Ishikawa (cell line): ENCODE data around the gene AKAP9.

Experiments used
- CEBPB ChIP-seq: IDR thresholded peaks from 2 replicates; pipeline ENCODE4 v1.6.1; 2012
- CREB1 ChIP-seq: IDR thresholded peaks from 2 replicates; pipeline ENCODE4 v1.6.1; 2012; ENCODE audit warnings: low read depth
- EGR1 ChIP-seq: IDR thresholded peaks from 2 replicates; pipeline ENCODE4 v1.6.1; 2012
- EP300 ChIP-seq: IDR thresholded peaks from 2 replicates; pipeline ENCODE4 v1.6.1; 2012; ENCODE audit warnings: borderline replicate concordance
- FOXM1 ChIP-seq: IDR thresholded peaks from 2 replicates; pipeline ENCODE4 v1.6.1; 2012; ENCODE audit warnings: low read depth, borderline replicate concordance
- NFIC ChIP-seq: IDR thresholded peaks from 2 replicates; pipeline ENCODE4 v1.6.1; 2012
- RAD21 ChIP-seq: IDR thresholded peaks from 2 replicates; pipeline ENCODE4 v1.6.1; 2012; ENCODE audit warnings: low read depth
- TAF1 ChIP-seq: IDR thresholded peaks from 2 replicates; pipeline ENCODE4 v1.6.1; 2012; ENCODE audit warnings: low read depth, mild to moderate bottlenecking
- TCF12 ChIP-seq: IDR thresholded peaks from 2 replicates; pipeline ENCODE4 v1.6.1; 2012; ENCODE audit warnings: low read depth
- TEAD4 ChIP-seq: IDR thresholded peaks from 2 replicates; pipeline ENCODE4 v1.6.1; 2012
- YY1 ChIP-seq: IDR thresholded peaks from 2 replicates; pipeline ENCODE4 v1.6.1; 2012; ENCODE audit warnings: low read depth
- ZBTB7A ChIP-seq: IDR thresholded peaks from 2 replicates; pipeline ENCODE4 v1.6.1; 2012; ENCODE audit warnings: low read depth
- TF ChIP-seq, protein P1 (sequence below): IDR thresholded peaks from 2 replicates; pipeline ENCODE4 v1.6.1; 2012
- TF ChIP-seq, protein P2 (sequence below): IDR thresholded peaks from 2 replicates; pipeline ENCODE4 v1.6.1; 2012
- TF ChIP-seq, protein P3 (sequence below): IDR thresholded peaks from 2 replicates; pipeline ENCODE4 v1.6.1; 2012; ENCODE audit warnings: low read depth, mild to moderate bottlenecking

AKAP9 gene

DNA sequence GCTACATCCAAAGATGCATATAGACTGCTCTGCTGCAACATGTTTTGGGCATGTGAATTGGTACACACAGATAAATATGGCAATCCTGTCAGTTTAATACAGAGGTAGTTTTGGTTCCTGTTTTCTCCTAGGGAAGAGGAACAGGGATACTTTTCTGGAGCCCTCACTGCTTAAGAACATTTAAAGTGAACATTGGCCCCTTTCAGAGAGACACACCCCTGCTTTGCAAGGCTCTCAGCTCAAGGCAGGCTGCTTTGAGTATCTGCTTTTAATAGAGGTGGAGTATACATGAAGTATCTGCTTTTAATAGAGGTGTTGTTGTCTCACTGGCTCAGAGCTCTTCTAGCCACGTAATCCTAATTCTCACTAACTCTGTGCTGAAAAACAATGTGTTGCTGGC is 154.7 kb downstream of the AKAP9 start:
- TF ChIP-seq YY1 (no peak), EGR1 (no peak), CEBPB (no peak), EP300 (no peak), ZBTB7A (no peak), FOXM1 (no peak), CREB1 (no peak), TCF12 (no peak), NFIC (no peak), RAD21 (no peak), TEAD4 (no peak), TAF1 (no peak)
- TF ChIP-seq, protein P1, sequence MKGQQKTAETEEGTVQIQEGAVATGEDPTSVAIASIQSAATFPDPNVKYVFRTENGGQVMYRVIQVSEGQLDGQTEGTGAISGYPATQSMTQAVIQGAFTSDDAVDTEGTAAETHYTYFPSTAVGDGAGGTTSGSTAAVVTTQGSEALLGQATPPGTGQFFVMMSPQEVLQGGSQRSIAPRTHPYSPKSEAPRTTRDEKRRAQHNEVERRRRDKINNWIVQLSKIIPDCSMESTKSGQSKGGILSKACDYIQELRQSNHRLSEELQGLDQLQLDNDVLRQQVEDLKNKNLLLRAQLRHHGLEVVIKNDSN: no peak
- TF ChIP-seq, protein P2, sequence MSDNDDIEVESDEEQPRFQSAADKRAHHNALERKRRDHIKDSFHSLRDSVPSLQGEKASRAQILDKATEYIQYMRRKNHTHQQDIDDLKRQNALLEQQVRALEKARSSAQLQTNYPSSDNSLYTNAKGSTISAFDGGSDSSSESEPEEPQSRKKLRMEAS: no peak
- TF ChIP-seq, protein P3, sequence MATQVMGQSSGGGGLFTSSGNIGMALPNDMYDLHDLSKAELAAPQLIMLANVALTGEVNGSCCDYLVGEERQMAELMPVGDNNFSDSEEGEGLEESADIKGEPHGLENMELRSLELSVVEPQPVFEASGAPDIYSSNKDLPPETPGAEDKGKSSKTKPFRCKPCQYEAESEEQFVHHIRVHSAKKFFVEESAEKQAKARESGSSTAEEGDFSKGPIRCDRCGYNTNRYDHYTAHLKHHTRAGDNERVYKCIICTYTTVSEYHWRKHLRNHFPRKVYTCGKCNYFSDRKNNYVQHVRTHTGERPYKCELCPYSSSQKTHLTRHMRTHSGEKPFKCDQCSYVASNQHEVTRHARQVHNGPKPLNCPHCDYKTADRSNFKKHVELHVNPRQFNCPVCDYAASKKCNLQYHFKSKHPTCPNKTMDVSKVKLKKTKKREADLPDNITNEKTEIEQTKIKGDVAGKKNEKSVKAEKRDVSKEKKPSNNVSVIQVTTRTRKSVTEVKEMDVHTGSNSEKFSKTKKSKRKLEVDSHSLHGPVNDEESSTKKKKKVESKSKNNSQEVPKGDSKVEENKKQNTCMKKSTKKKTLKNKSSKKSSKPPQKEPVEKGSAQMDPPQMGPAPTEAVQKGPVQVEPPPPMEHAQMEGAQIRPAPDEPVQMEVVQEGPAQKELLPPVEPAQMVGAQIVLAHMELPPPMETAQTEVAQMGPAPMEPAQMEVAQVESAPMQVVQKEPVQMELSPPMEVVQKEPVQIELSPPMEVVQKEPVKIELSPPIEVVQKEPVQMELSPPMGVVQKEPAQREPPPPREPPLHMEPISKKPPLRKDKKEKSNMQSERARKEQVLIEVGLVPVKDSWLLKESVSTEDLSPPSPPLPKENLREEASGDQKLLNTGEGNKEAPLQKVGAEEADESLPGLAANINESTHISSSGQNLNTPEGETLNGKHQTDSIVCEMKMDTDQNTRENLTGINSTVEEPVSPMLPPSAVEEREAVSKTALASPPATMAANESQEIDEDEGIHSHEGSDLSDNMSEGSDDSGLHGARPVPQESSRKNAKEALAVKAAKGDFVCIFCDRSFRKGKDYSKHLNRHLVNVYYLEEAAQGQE: no peak

DNA sequence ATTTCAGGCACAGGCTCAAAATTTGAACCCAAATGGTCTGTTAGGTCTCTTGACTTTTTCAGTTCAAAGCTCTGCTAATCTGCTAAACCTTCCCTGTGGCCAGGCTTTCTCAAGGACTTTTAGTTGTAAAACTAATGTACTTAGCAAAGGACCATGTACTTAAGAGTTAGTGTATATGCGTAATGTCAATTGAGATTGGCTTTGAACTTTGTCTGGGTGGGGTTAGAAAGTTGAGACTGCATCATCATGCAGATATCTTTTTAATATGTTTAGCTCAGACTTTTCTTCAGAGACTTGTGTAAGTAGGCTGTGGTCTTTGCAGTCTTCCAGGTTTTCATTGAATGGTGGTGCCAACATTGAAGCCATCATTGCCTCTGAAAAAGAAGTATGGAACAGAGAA is 159.9 kb downstream of the AKAP9 start:
- no peak for TF ChIP-seq RAD21
- TF ChIP-seq, protein P3: no peak
- TF ChIP-seq CEBPB: no peak
- TF ChIP-seq TAF1: no peak
- no peak for TF ChIP-seq EGR1
- TF ChIP-seq, protein P1: no peak
- no peak for TF ChIP-seq TCF12
- no peak for TF ChIP-seq ZBTB7A
- no peak for TF ChIP-seq EP300
- TF ChIP-seq FOXM1: no peak
- no peak for TF ChIP-seq YY1

DNA sequence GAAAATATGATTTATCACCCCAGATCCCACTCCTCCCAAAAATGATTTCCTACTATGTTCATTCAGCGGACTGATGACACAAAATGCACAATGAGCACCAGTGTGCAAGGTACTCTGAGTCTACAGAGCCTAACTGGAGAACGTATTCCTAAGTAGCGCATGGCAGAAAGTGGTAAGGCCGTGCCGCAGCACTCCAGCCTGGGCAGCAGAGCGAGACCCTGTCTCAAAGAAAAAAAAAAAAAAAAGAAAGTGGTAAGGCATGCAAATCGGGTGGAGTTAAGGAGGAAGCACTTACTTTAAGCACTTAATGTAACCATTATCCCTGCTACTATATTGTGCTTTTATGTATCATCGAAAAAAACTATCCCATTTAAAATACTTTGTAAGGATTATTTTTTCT is 168.2 kb downstream of the AKAP9 start:
- no peak for TF ChIP-seq FOXM1

DNA sequence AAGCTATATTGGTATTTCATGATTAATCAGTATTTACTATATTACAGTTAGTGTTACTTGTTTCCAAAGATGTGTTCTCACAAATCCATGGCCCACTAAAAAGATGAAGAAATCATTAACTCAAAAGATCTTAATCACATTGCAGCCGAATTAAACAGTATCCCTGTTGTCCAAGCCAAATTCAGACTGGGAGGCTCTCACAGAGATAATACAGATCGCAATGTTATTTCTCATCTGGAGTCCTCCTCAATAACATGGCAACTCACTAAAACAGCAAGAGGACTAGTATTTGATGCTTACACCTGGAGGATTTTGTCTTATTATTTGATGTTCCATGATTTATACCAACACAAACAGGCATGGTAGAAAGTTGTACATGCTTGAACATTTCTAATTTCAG is 170.2 kb downstream of the AKAP9 start:
- no peak for TF ChIP-seq RAD21
- TF ChIP-seq CEBPB: no peak

DNA sequence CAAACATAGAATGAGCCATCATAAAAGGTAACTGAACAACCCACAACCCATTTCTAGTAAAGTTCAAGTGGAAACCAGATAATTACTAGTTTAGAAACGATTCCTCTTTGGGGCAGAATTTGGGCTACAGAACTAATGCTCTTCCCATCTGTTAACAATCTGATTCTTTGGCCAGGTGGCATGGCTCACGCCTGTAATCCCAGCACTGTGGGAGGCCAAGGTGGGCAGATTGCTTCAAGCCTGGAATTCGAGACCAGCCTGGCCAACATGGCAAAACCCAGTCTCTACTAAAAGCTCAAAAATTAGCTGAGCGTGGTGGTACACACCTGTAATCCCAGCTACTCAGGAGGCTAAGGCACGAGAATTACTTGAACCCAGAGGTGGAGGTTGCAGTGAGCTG is 175.2 kb downstream of the AKAP9 start:
- no peak for TF ChIP-seq CEBPB
- no peak for TF ChIP-seq TCF12
- TF ChIP-seq, protein P2: no peak
- TF ChIP-seq, protein P1: no peak
- no peak for TF ChIP-seq TEAD4
- no peak for TF ChIP-seq EGR1
- TF ChIP-seq, protein P3: no peak
- TF ChIP-seq TAF1: no peak
- no peak for TF ChIP-seq CREB1
- TF ChIP-seq NFIC: no peak
- TF ChIP-seq YY1: no peak
- TF ChIP-seq EP300: no peak
- TF ChIP-seq FOXM1: no peak
- no peak for TF ChIP-seq ZBTB7A
- TF ChIP-seq RAD21: no peak
